Activated T-cell treated with anti-CD3 and anti-CD28 coated beads for 24 hours (primary cell): ENCODE data around the gene CHTOP.
"Not testable (repeated sequence)": the region's sequence is repeated elsewhere in the genome, so short reads cannot be mapped to it uniquely, and the experiment has no call there.

Experiments used
- DNase-seq: peaks from one replicate; pipeline ENCODE4 v3.0.0-alpha.2; 2020; ENCODE audit warnings: low read depth

Gene CHTOP

DNA sequence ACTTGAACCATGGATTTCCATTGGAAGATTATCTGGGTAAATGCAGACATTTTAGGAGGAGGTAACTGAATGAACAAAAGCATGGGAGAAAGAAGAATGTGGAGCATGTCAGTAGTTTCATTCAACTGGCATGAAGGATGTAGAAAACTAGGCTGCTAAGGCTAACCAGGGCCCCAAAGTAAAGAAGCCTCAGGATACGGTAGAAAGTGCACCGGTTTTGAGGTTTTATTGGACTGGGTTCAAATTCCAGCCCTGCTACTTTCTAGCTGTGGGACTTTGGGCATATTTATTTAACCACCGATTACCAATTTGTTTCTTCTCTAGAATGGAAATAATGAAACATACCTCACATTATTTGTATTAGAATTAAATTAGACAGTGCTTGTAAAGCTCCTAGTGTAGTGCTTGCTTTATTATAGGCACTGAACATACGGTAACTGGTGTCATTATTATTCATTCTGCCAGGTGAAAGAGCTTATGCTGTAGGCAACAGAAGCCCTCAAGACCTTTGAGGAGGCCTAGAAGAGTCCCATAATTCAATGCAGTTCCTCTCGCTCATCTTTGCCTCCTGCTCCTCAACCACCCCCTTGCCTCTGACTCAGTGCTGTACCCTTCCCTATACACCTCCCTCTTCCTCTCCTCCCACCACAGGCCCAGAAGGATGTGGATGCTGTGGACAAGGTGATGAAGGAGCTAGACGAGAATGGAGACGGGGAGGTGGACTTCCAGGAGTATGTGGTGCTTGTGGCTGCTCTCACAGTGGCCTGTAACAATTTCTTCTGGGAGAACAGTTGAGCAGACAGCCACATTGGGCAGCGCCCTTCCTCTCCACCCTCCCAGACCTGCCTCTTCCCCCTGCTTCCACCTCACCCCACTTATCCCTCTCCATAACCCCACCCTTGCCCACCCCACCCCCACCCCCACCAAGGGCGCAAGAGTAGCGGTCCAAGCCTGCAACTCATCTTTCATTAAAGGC lies 2.5 kb upstream of the CHTOP start:
- no peak for DNase-seq

GRCh38 chr1:153633161-153633753 lies 609 bp upstream of the CHTOP start:
- no peak for DNase-seq

DNA sequence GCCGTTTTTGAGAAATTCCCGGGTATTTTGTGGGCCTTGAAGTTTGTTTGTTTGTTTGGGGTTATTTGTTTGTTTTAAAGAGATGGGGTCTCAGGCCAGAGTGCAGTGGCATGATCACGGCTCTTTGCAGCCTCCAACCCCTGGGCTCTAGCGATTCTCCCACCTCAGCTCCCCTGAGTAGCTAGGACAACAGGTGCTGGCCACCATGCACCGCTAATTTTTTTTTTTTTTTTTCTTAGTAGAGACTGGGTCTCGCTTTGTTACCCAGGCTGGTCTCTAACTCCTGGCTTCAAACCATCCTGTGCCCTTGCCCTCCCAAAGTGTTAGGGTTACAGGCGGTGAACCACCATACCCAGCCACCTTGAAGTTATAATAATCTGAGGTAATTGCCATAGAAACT lies 2.0 kb downstream of the CHTOP start:
- DNase-seq: no peak

- no peak for DNase-seq
Measured at GRCh38 chr1:153636312-153636711, 2.4 kb downstream of the CHTOP start.

DNA sequence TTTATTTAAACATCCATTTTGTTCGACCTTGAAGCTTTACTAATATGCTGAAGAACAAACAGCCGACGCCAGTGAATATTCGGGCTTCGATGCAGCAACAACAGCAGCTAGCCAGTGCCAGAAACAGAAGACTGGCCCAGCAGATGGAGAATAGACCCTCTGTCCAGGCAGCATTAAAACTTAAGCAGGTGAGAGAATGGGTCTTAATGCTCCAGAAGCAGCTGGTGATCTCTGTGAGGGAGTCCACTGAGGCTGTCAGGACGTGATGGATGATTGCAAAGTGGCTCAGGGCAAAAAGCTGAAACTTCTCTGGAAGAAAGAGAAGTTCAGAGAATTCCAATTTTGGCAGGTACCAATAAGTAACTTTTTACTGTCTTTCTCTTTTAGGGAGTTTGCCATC lies 4.4 kb downstream of the CHTOP start:
- no peak for DNase-seq

DNA sequence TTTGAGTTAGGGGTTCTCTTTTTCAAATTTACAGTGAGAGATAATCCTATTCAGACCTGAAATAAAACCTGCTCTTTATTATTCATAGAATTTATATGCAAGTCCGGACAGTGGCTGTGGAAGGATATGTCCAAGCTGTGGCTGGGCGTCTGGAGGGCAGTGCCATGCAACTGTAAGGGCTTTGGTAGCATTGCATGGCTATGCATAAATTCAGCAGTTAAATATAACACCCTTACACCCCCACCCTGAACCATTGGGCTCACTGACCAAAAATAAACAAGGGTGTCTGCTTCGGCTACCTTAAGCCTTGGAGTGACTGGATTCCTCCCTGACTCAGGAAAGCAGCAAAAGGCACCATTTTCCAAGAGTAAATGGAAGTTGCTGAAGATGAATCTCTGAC lies 5.4 kb downstream of the CHTOP start:
- no peak for DNase-seq

GRCh38 chr1:153640213-153640612 lies 6.3 kb downstream of the CHTOP start:
- DNase-seq: not testable (repeated sequence)

DNA sequence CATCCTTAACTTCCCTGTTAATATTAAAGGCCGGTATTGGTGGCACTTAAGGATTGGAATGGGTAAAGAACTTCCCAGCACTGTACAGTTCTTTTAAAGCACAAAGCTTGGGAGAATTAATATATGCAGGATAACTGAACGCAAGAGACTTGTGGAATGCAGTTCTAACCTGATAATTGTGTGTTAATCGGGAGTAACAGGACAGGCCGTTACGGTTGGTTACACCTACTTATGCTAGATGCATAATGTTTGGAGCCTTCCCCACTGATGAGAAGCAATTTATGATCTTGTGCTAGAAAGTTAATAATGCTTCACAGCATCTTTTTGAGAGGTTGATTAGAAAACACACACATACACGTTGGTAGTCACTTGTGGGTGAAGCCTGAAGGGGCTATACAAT lies 7.0 kb downstream of the CHTOP start:
- DNase-seq: no peak

- DNase-seq: no peak
Measured at GRCh38 chr1:153642161-153642560, 8.3 kb downstream of the CHTOP start.

GRCh38 chr1:153643100-153643499 lies 9.2 kb downstream of the CHTOP start:
- no peak for DNase-seq

- no peak for DNase-seq
Measured at GRCh38 chr1:153643816-153644215, 9.9 kb downstream of the CHTOP start.

- DNase-seq: no peak
Measured at GRCh38 chr1:153646672-153647345, 12.9 kb downstream of the CHTOP start.

DNA sequence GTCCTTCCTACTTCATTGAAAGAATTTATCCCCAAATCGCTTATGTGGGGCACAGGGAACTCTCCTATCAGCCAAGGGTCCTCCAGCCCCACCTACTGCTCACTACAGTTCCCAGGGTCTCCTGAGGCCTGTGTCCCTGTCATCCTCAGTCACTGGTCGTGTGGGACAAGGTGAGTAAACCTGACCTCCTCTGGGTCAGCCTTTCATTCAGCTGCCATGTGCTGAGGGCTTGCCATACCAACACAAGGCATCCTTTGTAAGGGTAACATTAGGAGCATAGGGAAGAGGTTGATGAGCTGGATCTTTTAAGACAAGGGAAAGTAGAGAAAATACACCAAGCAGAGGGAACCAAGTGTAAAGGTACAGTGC lies 13.5 kb downstream of the CHTOP start:
- no peak for DNase-seq

GRCh38 chr1:153648000-153648643 lies 14.3 kb downstream of the CHTOP start:
- no peak for DNase-seq

DNA sequence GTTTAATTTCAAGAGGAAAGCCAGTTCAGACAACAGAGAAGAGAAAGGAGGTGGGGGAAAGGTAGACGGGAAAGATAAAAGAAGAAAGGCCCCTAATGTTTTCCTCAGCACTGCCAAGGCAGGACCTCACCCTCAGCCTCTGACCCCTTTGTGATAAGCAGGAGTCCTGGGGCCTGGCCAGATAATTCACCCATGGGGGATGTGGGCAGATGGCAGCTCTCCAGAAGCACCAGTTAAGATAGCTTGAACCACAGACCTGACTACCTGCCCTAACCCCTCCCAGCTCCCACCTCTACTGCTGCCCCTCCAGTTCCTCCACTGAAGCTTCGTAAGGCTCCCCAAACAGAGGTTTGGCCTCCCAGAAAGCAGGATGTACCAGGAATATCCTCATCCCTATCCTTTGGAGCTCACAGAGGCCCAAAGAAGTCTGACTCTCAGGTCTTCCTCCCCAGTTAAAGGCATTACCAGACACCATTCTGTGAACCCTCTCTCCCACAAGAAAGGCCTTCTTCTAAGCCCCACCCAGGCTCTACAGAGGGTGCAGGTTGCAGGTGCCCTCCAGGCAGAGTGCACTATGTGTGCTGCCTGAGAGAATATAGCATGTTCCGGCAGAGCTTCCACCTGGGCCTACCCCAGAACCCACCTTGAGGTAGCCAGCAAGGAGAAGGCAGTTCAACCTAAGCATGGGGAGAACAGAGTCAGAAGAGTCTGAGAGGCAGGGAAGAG lies 15.4 kb downstream of the CHTOP start:
- no peak for DNase-seq

DNA sequence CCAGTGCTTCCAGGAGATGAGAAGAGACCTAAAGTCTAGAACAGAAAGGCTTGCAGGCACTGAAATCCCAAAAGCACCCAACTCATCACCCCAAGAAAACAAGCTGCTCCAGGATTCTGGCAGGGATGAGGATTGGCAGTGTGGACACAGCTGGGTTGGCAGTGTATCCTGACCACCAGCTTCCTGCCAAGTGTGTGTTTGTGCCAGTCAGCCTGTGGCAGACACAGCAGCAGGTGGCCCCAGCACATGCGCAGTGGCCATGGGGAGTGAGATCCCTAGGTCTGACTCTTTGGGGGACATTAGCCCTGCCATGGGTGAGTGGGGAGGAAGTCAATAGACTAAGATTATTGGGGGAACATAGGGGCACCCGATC lies 16.0 kb downstream of the CHTOP start:
- no peak for DNase-seq

GRCh38 chr1:153651771-153652170 lies 17.9 kb downstream of the CHTOP start:
- no peak for DNase-seq

GRCh38 chr1:153652805-153653500 lies 19.1 kb downstream of the CHTOP start:
- no peak for DNase-seq

DNA sequence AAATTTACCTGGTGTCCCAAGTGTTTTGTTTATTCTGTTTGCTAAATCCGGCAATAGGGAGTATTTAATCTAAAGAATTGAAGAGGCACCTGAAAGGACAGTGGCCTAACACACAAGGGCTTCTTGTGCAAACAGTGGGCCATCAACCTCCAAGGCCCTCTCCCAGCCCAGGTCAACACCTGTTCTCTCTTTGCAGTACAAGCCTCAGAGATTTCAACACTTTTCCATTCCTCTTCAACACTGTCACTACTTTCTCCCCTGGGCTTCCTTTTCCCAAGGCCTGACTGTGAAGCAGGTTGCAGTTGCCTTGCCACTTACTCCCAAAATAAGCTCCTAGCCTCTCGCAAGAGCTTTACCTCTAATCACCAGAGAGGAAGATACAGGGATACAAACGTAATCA lies 21.5 kb downstream of the CHTOP start:
- no peak for DNase-seq

GRCh38 chr1:153658400-153659174 lies 24.7 kb downstream of the CHTOP start, which contains the start of gene SNAPIN:
Gene SNAPIN, plus strand, starts transcription at chr1:153658703. Its CDS starts 41 bp downstream, at chr1:153658744.
- peak; percentile 89 for DNase-seq
